ENCODE measurements around the gene VEZF1.
"Not testable (repeated sequence)": the region's sequence is repeated elsewhere in the genome, so short reads cannot be mapped to it uniquely, and the experiment has no call there.

Gene VEZF1

DNA sequence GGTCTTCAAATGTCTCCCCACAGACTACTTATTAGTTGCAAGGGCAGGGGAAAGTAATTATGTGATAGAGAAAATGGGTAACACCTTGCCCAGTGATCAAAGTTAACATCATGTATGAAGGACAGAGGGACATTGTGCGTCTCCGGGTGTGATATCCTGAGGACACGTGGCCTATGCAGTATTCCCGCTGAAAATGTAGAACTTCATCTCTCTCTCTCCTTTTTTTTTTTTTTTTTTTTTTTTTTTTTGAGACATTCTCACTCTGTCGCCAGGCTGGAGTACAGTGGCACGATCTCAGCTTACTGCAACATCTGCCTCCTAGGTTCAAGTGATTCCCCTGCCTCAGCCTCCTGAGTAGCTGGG lies 24.9 kb downstream of the VEZF1 start:
- Histone ChIP-seq H3K36me3 (ENCODE audit: control insufficient read depth, low read length) (no peaks in the 10 kb centered on the region), H3K4me1 (ENCODE audit: control insufficient read depth, low read length) (no peaks in the 10 kb centered on the region), H3F3A (ENCODE audit: control insufficient read depth, insufficient read depth) (no peaks in the 10 kb centered on the region), H3K4me2 (ENCODE audit: low read length) (no peak overlapping the region), H4K20me1 (ENCODE audit: control insufficient read depth, insufficient read depth, low read depth, low read length) (no peaks in the 10 kb centered on the region), H3K27ac (ENCODE audit: low read depth, low read length) (no peak overlapping the region), H3K9me3 (ENCODE audit: control insufficient read depth, insufficient read depth, low read length) (no peaks in the 10 kb centered on the region), H3K27me3 (ENCODE audit: control insufficient read depth, low read length) (peaks cover 44% of the 10 kb centered on the region), H3K79me2 (ENCODE audit: control insufficient read depth, low read length) (no peaks in the 10 kb centered on the region), H3K9me2 (replicated peaks; ENCODE audit: control insufficient read depth, low read length) (no peaks in the 10 kb centered on the region), H3K4me3 (ENCODE audit: low read length) (no peak overlapping the region)
- TF ChIP-seq, protein P1, sequence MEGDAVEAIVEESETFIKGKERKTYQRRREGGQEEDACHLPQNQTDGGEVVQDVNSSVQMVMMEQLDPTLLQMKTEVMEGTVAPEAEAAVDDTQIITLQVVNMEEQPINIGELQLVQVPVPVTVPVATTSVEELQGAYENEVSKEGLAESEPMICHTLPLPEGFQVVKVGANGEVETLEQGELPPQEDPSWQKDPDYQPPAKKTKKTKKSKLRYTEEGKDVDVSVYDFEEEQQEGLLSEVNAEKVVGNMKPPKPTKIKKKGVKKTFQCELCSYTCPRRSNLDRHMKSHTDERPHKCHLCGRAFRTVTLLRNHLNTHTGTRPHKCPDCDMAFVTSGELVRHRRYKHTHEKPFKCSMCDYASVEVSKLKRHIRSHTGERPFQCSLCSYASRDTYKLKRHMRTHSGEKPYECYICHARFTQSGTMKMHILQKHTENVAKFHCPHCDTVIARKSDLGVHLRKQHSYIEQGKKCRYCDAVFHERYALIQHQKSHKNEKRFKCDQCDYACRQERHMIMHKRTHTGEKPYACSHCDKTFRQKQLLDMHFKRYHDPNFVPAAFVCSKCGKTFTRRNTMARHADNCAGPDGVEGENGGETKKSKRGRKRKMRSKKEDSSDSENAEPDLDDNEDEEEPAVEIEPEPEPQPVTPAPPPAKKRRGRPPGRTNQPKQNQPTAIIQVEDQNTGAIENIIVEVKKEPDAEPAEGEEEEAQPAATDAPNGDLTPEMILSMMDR (IDR thresholded peaks at IDR 0.05; ENCODE audit: low read depth, low read length, poor library complexity, severe bottlenecking) = no peak
- no peak for TF ChIP-seq EZH2phosphoT487 (IDR thresholded peaks at IDR 0.05; ENCODE audit: borderline replicate concordance, low read length)

DNA sequence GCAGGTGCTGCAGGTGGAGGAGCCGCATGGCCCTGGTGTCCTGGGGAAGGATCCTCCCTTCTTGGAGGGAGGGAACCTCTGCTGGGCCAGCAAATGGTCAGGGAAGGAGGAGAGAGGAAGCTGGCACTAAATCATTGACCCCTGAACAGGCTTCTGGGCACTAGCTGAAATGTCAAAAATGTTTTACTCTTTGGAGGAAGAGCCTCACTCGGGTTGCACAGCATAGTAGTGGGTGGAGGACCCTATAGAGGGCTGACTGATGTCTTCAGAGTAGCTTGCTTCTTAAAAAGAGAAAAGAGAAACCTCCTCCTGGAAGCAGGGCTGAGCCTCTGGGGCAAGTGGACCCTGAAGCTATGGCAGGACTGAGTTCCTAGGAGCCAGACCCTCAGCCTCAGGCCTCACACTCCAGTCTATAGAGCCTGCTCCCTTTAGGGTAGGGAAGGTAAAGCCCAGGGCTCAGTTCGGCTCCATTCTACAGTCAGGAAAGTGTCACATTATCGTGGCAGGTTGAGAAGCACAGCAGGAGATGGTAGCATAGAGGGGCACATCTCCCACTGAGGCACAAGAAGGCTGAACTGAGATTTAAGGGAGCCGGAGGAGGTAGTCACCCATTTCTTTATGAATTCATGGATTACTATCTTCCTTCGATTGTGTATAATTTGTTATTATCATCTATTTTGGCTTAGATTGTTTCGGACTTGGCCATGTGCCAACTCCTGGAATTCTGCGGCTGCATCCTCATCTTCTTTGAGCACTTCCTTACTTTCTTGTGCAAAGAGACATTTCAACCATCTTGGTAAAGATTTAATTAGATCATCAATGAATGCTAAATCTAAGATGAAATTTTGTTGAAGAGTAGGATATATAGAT lies 25.5 kb downstream of the VEZF1 start:
- Histone ChIP-seq H3K4me1 (ENCODE audit: control insufficient read depth, low read length) (no peaks in the 10 kb centered on the region), H3F3A (ENCODE audit: control insufficient read depth, insufficient read depth) (no peaks in the 10 kb centered on the region), H3K27ac (ENCODE audit: low read depth, low read length) (no peak overlapping the region), H3K4me3 (ENCODE audit: low read length) (no peak overlapping the region), H3K4me2 (ENCODE audit: low read length) (no peak overlapping the region), H3K79me2 (ENCODE audit: control insufficient read depth, low read length) (no peaks in the 10 kb centered on the region), H3K27me3 (ENCODE audit: control insufficient read depth, low read length) (peaks cover 48% of the 10 kb centered on the region), H3K36me3 (ENCODE audit: control insufficient read depth, low read length) (no peaks in the 10 kb centered on the region), H3K9me3 (ENCODE audit: control insufficient read depth, insufficient read depth, low read length) (no peaks in the 10 kb centered on the region), H4K20me1 (ENCODE audit: control insufficient read depth, insufficient read depth, low read depth, low read length) (no peaks in the 10 kb centered on the region), H3K9me2 (replicated peaks; ENCODE audit: control insufficient read depth, low read length) (no peaks in the 10 kb centered on the region)
- no peak for TF ChIP-seq EZH2phosphoT487 (IDR thresholded peaks at IDR 0.05; ENCODE audit: borderline replicate concordance, low read length)
- TF ChIP-seq, protein P1 (IDR thresholded peaks at IDR 0.05; ENCODE audit: low read depth, low read length, poor library complexity, severe bottlenecking) = no peak

- H3K4me2 ChIP-seq (ENCODE audit: low read length) = no peak overlapping the region
- H4K20me1 ChIP-seq (ENCODE audit: control insufficient read depth, insufficient read depth, low read depth, low read length) = no peaks in the 10 kb centered on the region
- H3K27ac ChIP-seq (ENCODE audit: low read depth, low read length) = no peak overlapping the region
- H3K27me3 ChIP-seq (ENCODE audit: control insufficient read depth, low read length) = peaks cover 59% of the 10 kb centered on the region
- peaks cover 15% of the 10 kb centered on the region for H3K4me1 ChIP-seq (ENCODE audit: control insufficient read depth, low read length)
- no peak for TF ChIP-seq EZH2phosphoT487 (IDR thresholded peaks at IDR 0.05; ENCODE audit: borderline replicate concordance, low read length)
- TF ChIP-seq, protein P1 (IDR thresholded peaks at IDR 0.05; ENCODE audit: low read depth, low read length, poor library complexity, severe bottlenecking) = no peak
- H3F3A ChIP-seq (ENCODE audit: control insufficient read depth, insufficient read depth) = no peaks in the 10 kb centered on the region; the same call in 1 of the 2 replicates
- no peaks in the 10 kb centered on the region for H3K9me3 ChIP-seq (ENCODE audit: control insufficient read depth, insufficient read depth, low read length)
- no peaks in the 10 kb centered on the region for H3K9me2 ChIP-seq (replicated peaks; ENCODE audit: control insufficient read depth, low read length)
- no peaks in the 10 kb centered on the region for H3K79me2 ChIP-seq (ENCODE audit: control insufficient read depth, low read length)
- no peak overlapping the region for H3K4me3 ChIP-seq (ENCODE audit: low read length)
- no peaks in the 10 kb centered on the region for H3K36me3 ChIP-seq (ENCODE audit: control insufficient read depth, low read length)
Observed at GRCh38 chr17:57959929-57960328, 28.1 kb downstream of the VEZF1 start.

DNA sequence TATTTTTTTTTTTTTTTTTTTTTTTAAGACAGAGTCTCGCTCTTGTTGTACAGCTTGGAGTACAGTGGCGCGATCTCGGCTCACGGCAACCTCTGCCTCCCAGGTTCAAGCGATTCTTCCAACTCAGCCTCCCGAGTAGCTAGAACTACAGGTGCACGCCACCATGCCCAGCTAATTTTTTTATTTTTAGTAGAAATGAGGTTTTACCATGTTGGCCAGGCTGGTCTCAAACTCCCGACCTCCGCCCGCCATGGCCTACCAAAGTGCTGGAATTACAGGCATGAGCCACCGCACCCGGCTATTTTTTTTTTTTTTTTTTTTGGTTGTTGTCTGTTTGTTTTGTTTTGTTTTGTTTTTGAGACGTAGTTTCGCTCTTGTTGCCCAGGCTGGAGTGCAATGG lies 29.7 kb downstream of the VEZF1 start:
- H3K27me3 ChIP-seq (ENCODE audit: control insufficient read depth, low read length) = peaks cover 69% of the 10 kb centered on the region
- H3K9me2 ChIP-seq (replicated peaks; ENCODE audit: control insufficient read depth, low read length); H3F3A ChIP-seq (ENCODE audit: control insufficient read depth, insufficient read depth); H3K27ac ChIP-seq (ENCODE audit: low read depth, low read length); H4K20me1 ChIP-seq (ENCODE audit: control insufficient read depth, insufficient read depth, low read depth, low read length); H3K79me2 ChIP-seq (ENCODE audit: control insufficient read depth, low read length); H3K4me3 ChIP-seq (ENCODE audit: low read length); H3K9me3 ChIP-seq (ENCODE audit: control insufficient read depth, insufficient read depth, low read length); H3K4me2 ChIP-seq (ENCODE audit: low read length); H3K36me3 ChIP-seq (ENCODE audit: control insufficient read depth, low read length): not testable (repeated sequence)
- peaks cover 20% of the 10 kb centered on the region for H3K4me1 ChIP-seq (ENCODE audit: control insufficient read depth, low read length)

Data from DOHH2 (cell line).